H1 (cell line): ENCODE data around the gene EXOSC10. TPM values are rescaled to one million over a fixed set of nuclear protein-coding genes. Genes with fewer than 3 reads are reported as not detected.

Source experiments
- CTCF ChIA-PET: fragments of 300-600 bp; sonication (Branson Sonifier 250); formaldehyde crosslinking; loops from one replicate; lab custom pipeline; 2021; ENCODE audit not compliant: partially characterized antibody; lab: Charles Lee
- POLR2A ChIA-PET: fragments of 300-600 bp; sonication (Branson Sonifier 250); formaldehyde crosslinking; loops from one replicate; lab custom pipeline; 2021; ENCODE audit warnings: inconsistent platforms; ENCODE audit not compliant: partially characterized antibody; lab: Charles Lee
- DNase-seq, 2 experiments: peaks; one replicate each; pipeline versions ENCODE4 v3.0.0 to v3.0.0-alpha.2; 2010 to 2022; ENCODE audit warnings: low spot score in 2 of 2, low read depth in 1 of 2, mixed read lengths in 1 of 2
- FAIRE-seq: peaks from 2 replicates; lab custom pipeline; 2011; peaks lifted over from hg19 to GRCh38; lab: Jason Lieb, UNC
- H2AFZ ChIP-seq: 2 replicates; pipeline ENCODE4 v1.8.1; 2012; ENCODE audit warnings: low read length, inconsistent platforms
- H2AK5ac ChIP-seq: 2 replicates; pipeline ENCODE4 v1.6.1; 2013; ENCODE audit warnings: low read depth, low read length
- H2BK120ac ChIP-seq: replicated peaks from 2 replicates; pipeline ENCODE3; 2013; ENCODE audit warnings: low read depth, low read length, inconsistent platforms
- H2BK12ac ChIP-seq: 2 replicates; pipeline ENCODE4 v1.6.1; 2013; ENCODE audit warnings: low read depth, low read length
- H2BK15ac ChIP-seq: 2 replicates; pipeline ENCODE4 v1.6.1; 2013; ENCODE audit warnings: low read length
- H2BK20ac ChIP-seq: 2 replicates; pipeline ENCODE4 v1.6.1; 2013; ENCODE audit warnings: low read length
- H2BK5ac ChIP-seq: 2 replicates; pipeline ENCODE4 v1.6.1; 2013; ENCODE audit warnings: low read depth, low read length
- H3K14ac ChIP-seq: 2 replicates; pipeline ENCODE4 v1.6.1; 2013; ENCODE audit warnings: inconsistent platforms; ENCODE audit not compliant: insufficient read length
- H3K18ac ChIP-seq: 2 replicates; pipeline ENCODE4 v1.6.1; 2013; ENCODE audit warnings: low read length; ENCODE audit errors: extremely low read depth
- H3K23ac ChIP-seq: 2 replicates; pipeline ENCODE4 v1.6.1; 2013; ENCODE audit warnings: inconsistent platforms; ENCODE audit not compliant: insufficient read length
- H3K23me2 ChIP-seq: 2 replicates; pipeline ENCODE4 v1.6.1; 2013; ENCODE audit warnings: low read depth, low read length
- H3K27ac ChIP-seq: 2 replicates; pipeline ENCODE4 v1.6.1; 2011; ENCODE audit warnings: low read depth, low read length, inconsistent platforms
- H3K27me3 ChIP-seq, 4 experiments: replicated peaks in 1 of 4; 1 replicate in 1 of 4; 2 replicates in 3 of 4; pipeline versions ENCODE4 v1.6.1 to v1.8.1; 2011 to 2013; ENCODE audit warnings: low read length in 3 of 4, mild to moderate bottlenecking in 3 of 4, inconsistent platforms in 2 of 4, mixed read lengths in 2 of 4, moderate library complexity in 1 of 4; ENCODE audit not compliant: control insufficient read depth in 3 of 4, insufficient read depth in 3 of 4; ENCODE audit errors: extremely low read depth in 1 of 4
- H3K36me3 ChIP-seq, 4 experiments: 2 replicates each; pipeline versions ENCODE4 v1.6.1 to v1.8.1; 2011 to 2013; ENCODE audit warnings: mild to moderate bottlenecking in 4 of 4, low read length in 3 of 4, moderate library complexity in 2 of 4, control low read depth in 1 of 4, inconsistent platforms in 1 of 4; ENCODE audit not compliant: insufficient read depth in 4 of 4, control insufficient read depth in 2 of 4
- H3K4ac ChIP-seq: replicated peaks from 2 replicates; pipeline ENCODE3; 2013; ENCODE audit warnings: low read length, low read depth, mixed read lengths, inconsistent platforms; ENCODE audit not compliant: insufficient read length
- H3K4me1 ChIP-seq, 4 experiments: replicated peaks in 1 of 4; 1 replicate in 1 of 4; 2 replicates in 3 of 4; pipeline versions ENCODE4 v1.6.1 to v1.8.1; 2011 to 2013; ENCODE audit warnings: low read length in 3 of 4, inconsistent platforms in 2 of 4, mixed read lengths in 1 of 4; ENCODE audit not compliant: insufficient read depth in 4 of 4, control insufficient read depth in 3 of 4
- H3K4me2 ChIP-seq, 2 experiments: 2 replicates each; pipeline versions ENCODE4 v1.6.1 to v1.8.1; 2011 to 2013; ENCODE audit warnings: low read depth in 2 of 2, low read length in 2 of 2, control low read depth in 1 of 2, inconsistent platforms in 1 of 2, mild to moderate bottlenecking in 1 of 2; ENCODE audit not compliant: insufficient read depth in 1 of 2
- H3K4me3 ChIP-seq, 4 experiments: fragments of 200-600, 300-600 bp in 1 of 4; sonication (generic), shearing (Covaris generic), sonication (Bioruptor Twin) in 1 of 4; 2 replicates each; pipeline versions ENCODE4 v1.5.1 to v1.8.1; 2011 to 2016; ENCODE audit warnings: low read length in 4 of 4, low read depth in 3 of 4, control low read depth in 2 of 4, inconsistent platforms in 2 of 4, mild to moderate bottlenecking in 2 of 4, mixed read lengths in 1 of 4, moderate library complexity in 1 of 4; ENCODE audit not compliant: insufficient read depth in 2 of 4; ENCODE audit errors: extremely low read depth in 1 of 4
- H3K56ac ChIP-seq: replicated peaks from 2 replicates; pipeline ENCODE3; 2013; ENCODE audit warnings: low read depth, mild to moderate bottlenecking, mixed read lengths, low read length, inconsistent platforms; ENCODE audit not compliant: insufficient read length
- H3K79me1 ChIP-seq: 2 replicates; pipeline ENCODE4 v1.6.1; 2013; ENCODE audit warnings: low read depth, low read length, control low read depth
- H3K79me2 ChIP-seq, 2 experiments: 2 replicates each; pipeline versions ENCODE4 v1.6.1 to v1.8.1; 2012 to 2013; ENCODE audit warnings: low read length in 2 of 2, mild to moderate bottlenecking in 2 of 2, inconsistent platforms in 1 of 2; ENCODE audit not compliant: insufficient read depth in 2 of 2, control insufficient read depth in 1 of 2
- H3K9ac ChIP-seq, 4 experiments: replicated peaks in 1 of 4; 1 replicate in 1 of 4; 2 replicates in 3 of 4; pipeline versions ENCODE4 v1.6.1 to v1.8.1; 2011 to 2013; ENCODE audit warnings: low read depth in 3 of 4, low read length in 3 of 4, control low read depth in 2 of 4, mild to moderate bottlenecking in 2 of 4, moderate library complexity in 2 of 4, inconsistent platforms in 1 of 4; ENCODE audit errors: extremely low read depth in 1 of 4
- H3K9me3 ChIP-seq, 2 experiments: 2 replicates each; pipeline versions ENCODE4 v1.6.1 to v1.8.1; 2012 to 2013; ENCODE audit warnings: mild to moderate bottlenecking in 2 of 2, moderate library complexity in 2 of 2, control low read depth in 1 of 2, inconsistent platforms in 1 of 2, low read depth in 1 of 2, low read length in 1 of 2, mixed read lengths in 1 of 2; ENCODE audit not compliant: insufficient read depth in 2 of 2
- H4K20me1 ChIP-seq, 2 experiments: replicated peaks in 1 of 2; 2 replicates each; pipeline versions ENCODE3 to v1.8.1; 2011 to 2013; ENCODE audit warnings: inconsistent platforms in 2 of 2, low read length in 2 of 2, mild to moderate bottlenecking in 1 of 2; ENCODE audit not compliant: insufficient read depth in 2 of 2, control insufficient read depth in 1 of 2
- H4K5ac ChIP-seq: 2 replicates; pipeline ENCODE4 v1.6.1; 2013; ENCODE audit warnings: low read length, low read depth, mixed read lengths, inconsistent platforms; ENCODE audit not compliant: insufficient read length
- H4K8ac ChIP-seq: 2 replicates; pipeline ENCODE4 v1.8.0; 2013; ENCODE audit warnings: mild to moderate bottlenecking, moderate library complexity, low read length, inconsistent platforms; ENCODE audit not compliant: insufficient read depth; ENCODE audit errors: extremely low read depth
- H4K91ac ChIP-seq: replicated peaks from 2 replicates; pipeline ENCODE3; 2013; ENCODE audit warnings: low read length, mixed read lengths, inconsistent platforms; ENCODE audit not compliant: insufficient read length
- ATF2 ChIP-seq: IDR thresholded peaks from 2 replicates; pipeline ENCODE4 v1.6.1; 2012; ENCODE audit warnings: low read length, inconsistent platforms
- BACH1 ChIP-seq: IDR thresholded peaks from 2 replicates; pipeline ENCODE4 v1.6.1; 2012; ENCODE audit warnings: low read length, improper control_type of control experiment
- CBX8 ChIP-seq: fragments of 300-800, 300-1000 bp; sonication (generic); IDR thresholded peaks from 2 replicates; pipeline ENCODE4 v1.7.1; 2016; ENCODE audit warnings: low read depth, low read length, borderline replicate concordance
- GABPA ChIP-seq: IDR thresholded peaks from 2 replicates; pipeline ENCODE4 v1.6.1; 2011; ENCODE audit warnings: mild to moderate bottlenecking, low read length, moderate library complexity, borderline replicate concordance; ENCODE audit not compliant: insufficient read depth
- JUND ChIP-seq: IDR thresholded peaks from 2 replicates; pipeline ENCODE4 v1.6.1; 2011; ENCODE audit warnings: mild to moderate bottlenecking, improper control_type of control experiment, low read length
- KDM4A ChIP-seq: IDR thresholded peaks from one replicate; pipeline ENCODE4 v1.7.1; 2012; ENCODE audit warnings: low read depth, mild to moderate bottlenecking, moderate library complexity, low read length, inconsistent platforms; ENCODE audit not compliant: severe bottlenecking
- POU5F1 ChIP-seq: IDR thresholded peaks from 2 replicates; pipeline ENCODE4 v1.6.1; 2011; ENCODE audit warnings: low read depth, mild to moderate bottlenecking, low read length, moderate library complexity
- SP1 ChIP-seq: IDR thresholded peaks from 2 replicates; pipeline ENCODE4 v1.6.1; 2011; ENCODE audit warnings: low read depth, low read length
- SUZ12 ChIP-seq: fragments of 200-600 bp; sonication (generic); IDR thresholded peaks from 2 replicates; pipeline ENCODE4 v1.6.1; 2012; ENCODE audit warnings: mild to moderate bottlenecking, inconsistent platforms, low read length, moderate library complexity, mixed read lengths
- USF2 ChIP-seq: IDR thresholded peaks from 2 replicates; pipeline ENCODE4 v1.6.1; 2011; ENCODE audit warnings: low read length, improper control_type of control experiment
- YY1 ChIP-seq: IDR thresholded peaks from 2 replicates; pipeline ENCODE4 v1.6.1; 2011; ENCODE audit warnings: low read depth, mild to moderate bottlenecking, low read length
- WGBS, 2 experiments: shearing (Covaris generic) in 1 of 2; methylation state at CpG; one replicate each; pipeline versions ENCODE4 v1.1.6 to v1.1.7; 2013 to 2015; ENCODE audit warnings: low lambda C conversion rate in 2 of 2, mixed read lengths in 2 of 2, inconsistent platforms in 1 of 2, low coverage in 1 of 2, missing lambda C conversion rate in 1 of 2; ENCODE audit not compliant: insufficient replicate concordance in 2 of 2, insufficient coverage in 1 of 2, insufficient read length in 1 of 2; ENCODE audit errors: extremely low coverage in 1 of 2, missing lambda C conversion rate in 1 of 2; 5-methylcytosine and 5-hydroxymethylcytosine counted together
- polyA plus RNA-seq, 7 experiments: library from polyadenylated mRNA; depleted of rRNA in 3 of 7; stranded (reverse) in 5 of 7; unstranded in 2 of 7; fragments of >200 nt in 5 of 7; fragments of 200-250 nt in 2 of 7; gene quantifications; 1 replicate in 5 of 7; 2 replicates in 1 of 7; 4 replicates in 1 of 7; pipeline versions ENCODE4 v1.2.1 to v1.2.3, GENCODE V29; 2011 to 2013; ENCODE audit warnings: missing spikeins in 2 of 7, mixed read lengths in 2 of 7
- total RNA-seq: library from RNA; stranded (reverse); fragmentation: NEBNext Ultra II Directional; extraction: Animal tissue kit (Norgen Biotek cat#: 25700); gene quantifications from 2 replicates; pipeline ENCODE4 v1.2.1, GENCODE V29; 2021

The EXOSC10 gene
- total and polyA plus RNA-seq, 2 of the 8 experiments (the other 6 are each of a cell fraction or from before 2014, with no cell fraction given), result 57.9 to 86.1 TPM

DNA sequence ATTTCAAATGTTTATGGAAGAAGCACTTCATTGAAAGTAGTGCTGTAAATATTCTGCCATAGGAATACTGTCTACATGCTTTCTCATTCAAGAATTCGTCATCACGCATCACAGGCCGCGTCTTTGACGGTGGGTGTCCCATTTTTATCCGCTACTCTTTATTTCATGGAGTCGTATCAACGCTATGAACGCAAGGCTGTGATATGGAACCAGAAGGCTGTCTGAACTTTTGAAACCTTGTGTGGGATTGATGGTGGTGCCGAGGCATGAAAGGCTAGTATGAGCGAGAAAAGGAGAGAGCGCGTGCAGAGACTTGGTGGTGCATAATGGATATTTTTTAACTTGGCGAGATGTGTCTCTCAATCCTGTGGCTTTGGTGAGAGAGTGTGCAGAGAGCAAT lies 76.5 kb downstream of the EXOSC10 start:
- Histone ChIP-seq H3K23me2 (no peaks in the 10 kb centered on the region), H3K56ac (no peak overlapping the region), H3K4me3 (no peak overlapping the region), H2BK12ac (no peak overlapping the region), H2BK20ac (no peak overlapping the region), H3K79me1 (no peaks in the 10 kb centered on the region; the same call in 1 of the 2 replicates), H2AFZ (no peak overlapping the region), H2BK15ac (no peak overlapping the region), H3K27me3 (no peaks in the 10 kb centered on the region), H3K4ac (no peak overlapping the region), H4K20me1 (peaks cover 3 to 12% of the 10 kb centered on the region in 2 experiments), H3K4me2 (no peak overlapping the region), H3K27ac (no peak overlapping the region), H3K9me3 (no peaks in the 10 kb centered on the region; a peak in 1 of 4 replicates), H3K4me1 (no peaks in the 10 kb centered on the region; a peak in 1 of 7 replicates), H2AK5ac (no peak overlapping the region), H2BK120ac (no peak overlapping the region), H3K36me3 (peaks cover 33 to 91% (median 62%) of the 10 kb centered on the region in 4 experiments), H2BK5ac (no peak overlapping the region), H4K8ac (no peak overlapping the region; the same call in 1 of the 2 replicates), H3K79me2 (peaks cover 0 to 11% of the 10 kb centered on the region in 2 experiments; a peak in 1 of 4 replicates), H3K18ac (no peak overlapping the region), H3K14ac (no peak overlapping the region), H4K91ac (no peak overlapping the region), H4K5ac (no peak overlapping the region), H3K23ac (no peak overlapping the region), H3K9ac (no peak overlapping the region)
- CTCF ChIA-PET, result interaction anchor here (0.6 to 1.2 kb wide), 2 partner anchors 14 to 66 kb away, joined by 3 to 4 read pairs; no protein-coding TSS in a partner anchor
- DNase-seq (no peak), FAIRE-seq (no peak)
- POLR2A ChIA-PET, result interaction anchor here (0.8 to 3.8 kb wide), 6 partner anchors 8 to 102 kb away, joined by 3 to 20 read pairs (median 10); partner anchors contain the start of gene TARDBP
- 95% methylated on average over 14 of the region's 14 CpGs; no CpG with 5 or more reads in 1 of the 2 experiments for WGBS, 2 experiments
- TF ChIP-seq SUZ12 (no peak), CBX8 (no peak), POU5F1 (no peak), BACH1 (no peak), YY1 (no peak), ATF2 (no peak), GABPA (no peak), JUND (no peak), KDM4A (no peak), USF2 (no peak), SP1 (no peak)
